ENCODE data around the gene SDK2.

DNA sequence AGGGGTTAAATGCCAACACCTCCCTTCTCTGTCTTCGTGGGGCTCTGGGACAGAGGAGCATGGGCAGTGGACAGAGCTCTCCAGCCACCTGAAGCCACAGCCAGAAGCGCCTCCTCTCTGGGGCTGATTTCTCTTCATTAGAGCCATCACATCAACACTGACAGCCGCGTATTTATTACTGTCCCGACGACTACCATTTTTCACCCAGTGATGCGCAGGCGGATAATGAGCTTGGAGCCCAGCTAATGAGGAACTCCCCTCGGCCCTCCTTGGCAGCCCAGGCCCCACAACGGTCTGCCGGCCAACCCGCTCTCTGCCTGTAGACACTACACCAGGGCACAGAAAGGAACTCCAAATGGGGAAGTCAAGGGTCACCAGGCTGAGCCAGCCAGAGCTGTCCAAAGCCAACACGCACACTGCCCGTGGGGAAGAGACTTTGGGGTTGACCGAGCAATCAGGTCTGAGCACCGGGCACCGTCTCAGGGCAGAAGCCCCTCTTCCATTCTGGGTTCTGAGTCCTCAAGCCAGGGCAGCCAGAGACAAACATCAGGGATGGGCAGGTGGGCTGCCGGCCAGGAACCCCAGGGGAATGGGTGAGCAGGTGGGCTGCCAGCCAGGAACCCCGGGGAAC, 13.2 kb downstream of the SDK2 start:
- TF ChIP-seq, protein P1, sequence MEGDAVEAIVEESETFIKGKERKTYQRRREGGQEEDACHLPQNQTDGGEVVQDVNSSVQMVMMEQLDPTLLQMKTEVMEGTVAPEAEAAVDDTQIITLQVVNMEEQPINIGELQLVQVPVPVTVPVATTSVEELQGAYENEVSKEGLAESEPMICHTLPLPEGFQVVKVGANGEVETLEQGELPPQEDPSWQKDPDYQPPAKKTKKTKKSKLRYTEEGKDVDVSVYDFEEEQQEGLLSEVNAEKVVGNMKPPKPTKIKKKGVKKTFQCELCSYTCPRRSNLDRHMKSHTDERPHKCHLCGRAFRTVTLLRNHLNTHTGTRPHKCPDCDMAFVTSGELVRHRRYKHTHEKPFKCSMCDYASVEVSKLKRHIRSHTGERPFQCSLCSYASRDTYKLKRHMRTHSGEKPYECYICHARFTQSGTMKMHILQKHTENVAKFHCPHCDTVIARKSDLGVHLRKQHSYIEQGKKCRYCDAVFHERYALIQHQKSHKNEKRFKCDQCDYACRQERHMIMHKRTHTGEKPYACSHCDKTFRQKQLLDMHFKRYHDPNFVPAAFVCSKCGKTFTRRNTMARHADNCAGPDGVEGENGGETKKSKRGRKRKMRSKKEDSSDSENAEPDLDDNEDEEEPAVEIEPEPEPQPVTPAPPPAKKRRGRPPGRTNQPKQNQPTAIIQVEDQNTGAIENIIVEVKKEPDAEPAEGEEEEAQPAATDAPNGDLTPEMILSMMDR (IDR thresholded peaks at IDR 0.05) = no peak
- no peak for TF ChIP-seq POLR2A (IDR thresholded peaks at IDR 0.05)
- no peak for TF ChIP-seq POLR2AphosphoS5 (IDR thresholded peaks at IDR 0.05)

Measured in prostate gland (tissue), 2 donors.